K562 (cell line): ENCODE measurements around the gene TGFBR3L. TPM values are rescaled to one million over a fixed set of nuclear protein-coding genes. Genes with fewer than 3 reads are reported as not detected.
A peak's percentile ranks its signal among the peaks of the same experiment; 100 is the strongest.

Source experiments
- CEBPB ChIP-seq: fragments of 450-650 bp; IDR thresholded peaks from 2 replicates; pipeline ENCODE4 v1.6.1; 2016; ENCODE audit warnings: missing genetic modification characterization, missing compliant biosample characterization
- FOSL1 ChIP-seq: fragments of 200-800 bp; sonication (Bioruptor generic); conservative IDR thresholded peaks from 2 replicates; pipeline ENCODE4 v1.6.1; 2016; ENCODE audit warnings: missing genetic modification characterization, missing compliant biosample characterization
- GTF2F1 ChIP-seq: IDR thresholded peaks from 2 replicates; pipeline ENCODE4 v1.6.1; 2011; ENCODE audit warnings: low read depth, low read length, improper control_type of control experiment
- HDAC1 ChIP-seq, 2 experiments: fragments of 450-650 bp; IDR thresholded peaks; 2 replicates each; pipeline ENCODE4 v1.6.1; 2016 to 2017; ENCODE audit warnings: inconsistent platforms in 1 of 2, mild to moderate bottlenecking in 1 of 2, moderate library complexity in 1 of 2
- HNRNPL ChIP-seq: fragments of 200-400 bp; formaldehyde crosslinking; IDR thresholded peaks from 2 replicates; pipeline ENCODE4 v1.6.1; 2017; ENCODE audit warnings: low read depth, mild to moderate bottlenecking, low read length
- KLF10 ChIP-seq: fragments of 250-450 bp; sonication (Bioruptor Pico); IDR thresholded peaks from 2 replicates; pipeline ENCODE4 v1.6.1; 2021; ENCODE audit warnings: matching md5 sums
- NR0B1 ChIP-seq: fragments of 450-650 bp; IDR thresholded peaks from one replicate; pipeline ENCODE4 v1.6.1; 2018; ENCODE audit warnings: mild to moderate bottlenecking, moderate library complexity; ENCODE audit not compliant: partially characterized antibody
- RAD51 ChIP-seq: fragments of 450-650 bp; IDR thresholded peaks from 2 replicates; pipeline ENCODE4 v1.7.1; 2016; ENCODE audit warnings: low read depth, mild to moderate bottlenecking, borderline replicate concordance
- REST ChIP-seq, 2 experiments: fragments of 450-650 bp; formaldehyde crosslinking in 1 of 2; IDR thresholded peaks; 2 replicates each; pipeline versions ENCODE4 v1.4.0 to v1.6.1; 2014 to 2020; ENCODE audit warnings: mild to moderate bottlenecking in 2 of 2, borderline replicate concordance in 1 of 2, low read depth in 1 of 2
- THRA ChIP-seq: fragments of 450-650 bp; IDR thresholded peaks from 2 replicates; pipeline ENCODE4 v1.6.1; 2017; ENCODE audit warnings: mild to moderate bottlenecking, moderate library complexity
- YY1 ChIP-seq, 3 experiments: IDR thresholded peaks; 2 replicates each; pipeline ENCODE4 v1.6.1; 2011; ENCODE audit warnings: low read length in 2 of 3, mild to moderate bottlenecking in 2 of 3, moderate library complexity in 2 of 3, borderline replicate concordance in 1 of 3, control low read depth in 1 of 3, low read depth in 1 of 3; ENCODE audit not compliant: insufficient read depth in 3 of 3, insufficient replicate concordance in 2 of 3, control insufficient read depth in 1 of 3, insufficient read length in 1 of 3; ENCODE audit errors: extremely low read depth in 1 of 3
- ZEB2 ChIP-seq: fragments of 450-650 bp; IDR thresholded peaks from 2 replicates; pipeline ENCODE4 v1.6.1; 2016
- ZNF655 ChIP-seq: fragments of 250-450 bp; sonication (Bioruptor Pico); IDR thresholded peaks from 2 replicates; pipeline ENCODE4 v1.5.0; 2021
- ZNF780A ChIP-seq: fragments of 250-450 bp; sonication (Bioruptor Pico); IDR thresholded peaks from 2 replicates; pipeline ENCODE4 v1.5.0; 2021; ENCODE audit warnings: mild to moderate bottlenecking
- polyA plus RNA-seq, 8 experiments: library from polyadenylated mRNA; depleted of rRNA in 4 of 8; stranded (reverse) in 5 of 8; unstranded in 3 of 8; fragments of >200 nt; fragmentation: Nextera tagmentation in 2 of 8; fragmentation: Illumina TruSeq in 1 of 8; extraction: Ambion mirVana in 2 of 8; extraction: Trizol in 1 of 8; gene quantifications; 2 replicates each; pipeline versions ENCODE4 v1.2.1 to v1.2.3, GENCODE V29; 2011 to 2014; ENCODE audit warnings: inconsistent platforms in 1 of 8, missing spikeins in 1 of 8
- total RNA-seq, 7 experiments: library from RNA; depleted of rRNA in 6 of 7; stranded (reverse); fragments of >200 nt in 6 of 7; fragmentation: Illumina TruSeq in 2 of 7; extraction: Trizol in 2 of 7; gene quantifications; 2 replicates each; pipeline versions ENCODE4 v1.2.1 to v1.2.3, GENCODE V29; 2011 to 2021; ENCODE audit warnings: low replicate concordance in 1 of 7

The TGFBR3L gene
- total and polyA plus RNA-seq, 9 of the 15 experiments (the other 6 are each of a cell fraction or from before 2014, with no cell fraction given): not detected

DNA sequence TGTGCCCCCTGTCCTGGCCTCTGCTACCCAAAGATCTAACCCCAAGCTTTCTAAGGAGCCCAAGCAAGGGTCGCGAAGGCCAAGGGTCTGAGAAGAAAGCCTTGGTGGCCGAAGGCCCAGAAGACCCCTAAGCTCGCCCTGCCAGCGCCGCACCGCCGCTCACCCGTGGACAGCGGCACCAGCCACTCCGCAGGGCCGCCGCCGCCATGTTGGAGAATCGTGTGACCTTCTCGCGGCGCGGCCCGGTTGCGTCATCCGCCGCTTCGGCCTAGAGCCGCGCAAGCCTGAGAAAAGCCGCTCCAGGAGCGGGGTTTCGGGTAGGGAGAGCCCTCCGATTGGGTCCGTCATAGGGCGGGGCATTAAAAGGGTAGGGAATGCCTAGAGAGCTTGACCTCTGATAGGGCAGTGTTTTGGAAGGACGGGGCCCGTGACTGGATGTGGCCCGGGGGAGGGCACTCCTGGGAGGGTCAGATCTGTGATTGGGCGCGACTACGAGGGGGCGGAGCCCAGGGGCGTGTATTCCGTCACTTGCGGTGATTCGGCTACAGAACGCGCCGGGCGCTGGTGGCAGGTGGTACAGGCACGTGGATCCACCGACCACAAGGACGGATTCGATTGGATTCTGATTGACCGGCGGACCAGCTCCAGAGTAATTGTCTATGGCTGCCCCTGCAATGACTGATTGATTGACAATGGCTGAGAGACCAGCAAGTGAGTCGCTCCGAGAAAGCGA lies 29.0 kb downstream of the TGFBR3L start, which contains the start of gene TIMM44 (continued):
- TF ChIP-seq GTF2F1 (no peak), ZNF655 (no peak; the same call in 1 of the 2 replicates), FOSL1 (tag) (peak; percentile 46; the same call in 1 of the 2 replicates), CEBPB (tag) (peak; percentile 99), HNRNPL (no peak), THRA (no peak), YY1 (IDR thresholded peaks at IDR 0.05; ENCODE audit: borderline replicate concordance in 1 of 3, control insufficient read depth in 1 of 3, extremely low read depth in 1 of 3, insufficient read depth in 3 of 3, insufficient read length in 1 of 3, insufficient replicate concordance in 2 of 3, low read depth in 1 of 3, low read length in 2 of 3) (peak; percentile 89 to 99 (median 96)), KLF10 (CRISPR knock-in tag) (no peak), HDAC1 (IDR thresholded peaks at IDR 0.05) (peak in 1 of 2 experiments; percentile 99; a peak in 2 of 4 replicates), NR0B1 (no peak), ZEB2 (no peak), REST (IDR thresholded peaks at IDR 0.05; ENCODE audit: borderline replicate concordance) (peak; percentile 66), REST (CRISPR knock-in tag; IDR thresholded peaks at IDR 0.05; ENCODE audit: low read depth) (peak; percentile 61), ZNF780A (CRISPR knock-in tag) (no peak), RAD51 (peak; percentile 69)
